Progenitor cell of endocrine pancreas (in vitro differentiated cells): ENCODE results near the gene NPHP3. TPM values are rescaled to one million over a fixed set of nuclear protein-coding genes. Genes with fewer than 3 reads are reported as not detected.
A peak's percentile ranks its signal among the peaks of the same experiment; 100 is the strongest.
"Not testable (repeated sequence)": the region's sequence is repeated elsewhere in the genome, so short reads cannot be mapped to it uniquely, and the experiment has no call there.

Source experiments
- DNase-seq: peaks from one replicate; pipeline ENCODE4 v3.0.0; 2021; ENCODE audit warnings: low spot score; ENCODE audit not compliant: unreplicated experiment
- H3K27ac Mint-ChIP-seq: 2 replicates; pipeline ENCODE4 v1.8.0; 2021; ENCODE audit warnings: mild to moderate bottlenecking, moderate library complexity, mixed read lengths
- H3K27me3 Mint-ChIP-seq: 2 replicates; pipeline ENCODE4 v1.8.0; 2021; ENCODE audit warnings: mixed read lengths
- H3K36me3 Mint-ChIP-seq: 2 replicates; pipeline ENCODE4 v1.8.0; 2022; ENCODE audit warnings: mixed read lengths; ENCODE audit not compliant: insufficient read depth
- H3K4me1 Mint-ChIP-seq: 2 replicates; pipeline ENCODE4 v1.8.0; 2021; ENCODE audit warnings: low read depth, mixed read lengths
- H3K4me3 Mint-ChIP-seq: 2 replicates; pipeline ENCODE4 v1.8.0; 2021; ENCODE audit warnings: low read depth, mild to moderate bottlenecking, moderate library complexity, mixed read lengths
- H3K9me3 Mint-ChIP-seq: 2 replicates; pipeline ENCODE4 v1.8.0; 2021; ENCODE audit warnings: low read depth, mixed read lengths
- CTCF ChIP-seq: fragments of 200-600 bp; sonication (generic); IDR thresholded peaks from one replicate; pipeline ENCODE4 v1.5.0; 2021; ENCODE audit warnings: antibody characterized with exemption, mild to moderate bottlenecking; ENCODE audit not compliant: unreplicated experiment
- total RNA-seq: library from RNA; stranded (reverse); gene quantifications from 2 replicates; pipeline ENCODE4 v1.2.1, GENCODE V29; 2021

Gene NPHP3
- total RNA-seq, 1 donor from 2014 or later = 24.8 TPM

- Mint-ChIP-seq H3K27me3 (no peaks in the 10 kb centered on the region), H3K36me3 (peaks cover 3% of the 10 kb centered on the region), H3K4me3 (no peak overlapping the region), H3K27ac (no peak overlapping the region), H3K4me1 (no peaks in the 10 kb centered on the region), H3K9me3 (no peaks in the 10 kb centered on the region)
- TF ChIP-seq CTCF = no peak
- DNase-seq = no peak
These were observed 78.8 kb downstream of the NPHP3 start for GRCh38 chr3:132643366-132643765.

- Mint-ChIP-seq H3K4me3 (no peak overlapping the region), H3K9me3 (no peaks in the 10 kb centered on the region), H3K36me3 (peaks cover 3% of the 10 kb centered on the region), H3K4me1 (no peaks in the 10 kb centered on the region), H3K27me3 (no peaks in the 10 kb centered on the region), H3K27ac (no peak overlapping the region)
- TF ChIP-seq CTCF = peak; percentile 12
- DNase-seq = no peak
These were observed 79.7 kb downstream of the NPHP3 start for GRCh38 chr3:132642539-132642847.

- peak; percentile 83 for TF ChIP-seq CTCF
- Mint-ChIP-seq H3K36me3 (peaks cover 3% of the 10 kb centered on the region), H3K9me3 (no peaks in the 10 kb centered on the region), H3K4me3 (no peak overlapping the region), H3K27me3 (no peaks in the 10 kb centered on the region), H3K4me1 (no peaks in the 10 kb centered on the region), H3K27ac (no peak overlapping the region)
- DNase-seq = no peak
These were observed 80.2 kb downstream of the NPHP3 start for GRCh38 chr3:132641837-132642538.

GRCh38 chr3:132641427-132641826 lies 80.8 kb downstream of the NPHP3 start:
- H3K4me1 Mint-ChIP-seq, H3K4me3 Mint-ChIP-seq, DNase-seq, H3K9me3 Mint-ChIP-seq, H3K27ac Mint-ChIP-seq, H3K36me3 Mint-ChIP-seq, H3K27me3 Mint-ChIP-seq: not testable (repeated sequence)

- Mint-ChIP-seq H3K36me3 (peaks cover 1% of the 10 kb centered on the region), H3K27ac (no peak overlapping the region), H3K9me3 (no peaks in the 10 kb centered on the region), H3K4me3 (no peak overlapping the region), H3K4me1 (no peaks in the 10 kb centered on the region), H3K27me3 (no peaks in the 10 kb centered on the region)
- no peak for TF ChIP-seq CTCF
- no peak for DNase-seq
These were observed 83.5 kb downstream of the NPHP3 start for GRCh38 chr3:132638706-132639105.

- TF ChIP-seq CTCF = no peak
- H3K9me3 Mint-ChIP-seq = no peaks in the 10 kb centered on the region
- H3K27ac Mint-ChIP-seq = no peak overlapping the region
- H3K36me3 Mint-ChIP-seq = peaks cover 1% of the 10 kb centered on the region
- H3K4me1 Mint-ChIP-seq = no peaks in the 10 kb centered on the region
- no peak for DNase-seq
- H3K4me3 Mint-ChIP-seq = no peak overlapping the region
- no peaks in the 10 kb centered on the region for H3K27me3 Mint-ChIP-seq
These were observed 84.6 kb downstream of the NPHP3 start for GRCh38 chr3:132637590-132637989.
